ENCODE results near the gene SORT1. TPM values are rescaled to one million over a fixed set of nuclear protein-coding genes. Genes with fewer than 3 reads are reported as not detected.
"Not testable (repeated sequence)": the region's sequence is repeated elsewhere in the genome, so short reads cannot be mapped to it uniquely, and the experiment has no call there.

The SORT1 gene
- total RNA-seq, 4 donors from 2014 or later = 145 to 199 (median 189) TPM

- WGBS, 2 donors = 87 to 88% methylated on average over 1 of the region's 1 CpG
These were observed 107.6 kb downstream of the SORT1 start for GRCh38 chr1:109290137-109290536.

GRCh38 chr1:109286762-109287161 lies 111.0 kb downstream of the SORT1 start:
- 75 to 78% methylated on average over 5 of the region's 5 CpGs for WGBS, 2 donors
- H3K27me3 ChIP-seq; H3K27ac ChIP-seq; DNase-seq (ENCODE audit: low spot score in 2 of 2); H3K36me3 ChIP-seq; H3K4me3 ChIP-seq; H3K9me3 ChIP-seq: not testable (repeated sequence)
- peaks cover 0 to 20% (median 10%) of the 10 kb centered on the region in 4 donors for H3K4me1 ChIP-seq

More at GRCh38 chr1:109290137-109290536, 107.6 kb downstream of the SORT1 start:
- Histone ChIP-seq H3K27me3 (no peaks in the 10 kb centered on the region), H3K9me3 (no peaks in the 10 kb centered on the region), H3K4me1 (no peaks in the 10 kb centered on the region), H3K36me3 (no peaks in the 10 kb centered on the region), H3K27ac (no peak overlapping the region), H3K4me3 (no peak overlapping the region)
- no peak for DNase-seq (ENCODE audit: low spot score in 2 of 2)
- TF ChIP-seq EP300 (IDR thresholded peaks at IDR 0.05) = no peak
- no peak for TF ChIP-seq POLR2A (IDR thresholded peaks at IDR 0.05)
- no peak for TF ChIP-seq CTCF (IDR thresholded peaks at IDR 0.05)

GRCh38 chr1:109283748-109284600 lies 113.7 kb downstream of the SORT1 start:
- no peak for DNase-seq (ENCODE audit: low spot score in 2 of 2)
- H3K4me1 ChIP-seq = peaks cover 0 to 38% (median 11%) of the 10 kb centered on the region in 4 donors
- H3K27me3 ChIP-seq = no peaks in the 10 kb centered on the region
- 46 to 55% methylated on average over 17 of the region's 17 CpGs for WGBS, 2 donors
- TF ChIP-seq EP300 (IDR thresholded peaks at IDR 0.05) (no peak), CTCF (IDR thresholded peaks at IDR 0.05) (no peak), POLR2A (IDR thresholded peaks at IDR 0.05) (no peak)
- H3K4me3 ChIP-seq = peak overlapping the region; percentile 46 to 78 (median 54)
- H3K9me3 ChIP-seq = no peaks in the 10 kb centered on the region
- peaks cover 0 to 8% (median 0%) of the 10 kb centered on the region in 3 donors for H3K36me3 ChIP-seq
- peak overlapping the region; percentile 86 to 92 (median 88) for H3K27ac ChIP-seq

GRCh38 chr1:109282952-109283747 lies 114.6 kb downstream of the SORT1 start, which contains the start of gene PSRC1:
TSS of gene PSRC1 (minus strand) at chr1:109283145.
- TF ChIP-seq EP300 (IDR thresholded peaks at IDR 0.05) (peak; percentile 53 to 97), POLR2A (IDR thresholded peaks at IDR 0.05) (peak; percentile 83 to 87), CTCF (IDR thresholded peaks at IDR 0.05) (peak; percentile 25 to 86 (median 50))
- Histone ChIP-seq H3K4me3 (peak within 1 kb of the TSS; percentile 46 to 78 (median 54)), H3K36me3 (peaks cover 0 to 8% (median 0%) of the 10 kb centered on the region in 3 donors), H3K9me3 (no peaks in the 10 kb centered on the region), H3K27me3 (no peaks in the 10 kb centered on the region), H3K27ac (peak within 1 kb of the TSS; percentile 86 to 92 (median 88)), H3K4me1 (peaks cover 0 to 38% (median 11%) of the 10 kb centered on the region in 4 donors)
- DNase-seq (ENCODE audit: low spot score in 2 of 2) = peak; percentile 96 to 98
- 2% methylated on average over 30 to 35 of the region's 56 CpGs for WGBS, 2 donors

- WGBS, 2 donors = 9 to 10% methylated on average over 10 of the region's 10 CpGs
- Histone ChIP-seq H3K27me3 (no peaks in the 10 kb centered on the region), H3K36me3 (peaks cover 0 to 8% (median 0%) of the 10 kb centered on the region in 3 donors), H3K4me3 (peak overlapping the region; percentile 46 to 78 (median 54)), H3K4me1 (peaks cover 0 to 44% (median 12%) of the 10 kb centered on the region in 4 donors), H3K9me3 (no peaks in the 10 kb centered on the region), H3K27ac (peak overlapping the region; percentile 86 to 92 (median 88))
- TF ChIP-seq CTCF (IDR thresholded peaks at IDR 0.05) = no peak
- TF ChIP-seq EP300 (IDR thresholded peaks at IDR 0.05) = no peak
- no peak for TF ChIP-seq POLR2A (IDR thresholded peaks at IDR 0.05)
- DNase-seq (ENCODE audit: low spot score in 2 of 2) = no peak
These were observed 115.2 kb downstream of the SORT1 start for GRCh38 chr1:109282497-109282951.
